ENCODE measurements around the gene PCDH19.

Gene PCDH19

DNA sequence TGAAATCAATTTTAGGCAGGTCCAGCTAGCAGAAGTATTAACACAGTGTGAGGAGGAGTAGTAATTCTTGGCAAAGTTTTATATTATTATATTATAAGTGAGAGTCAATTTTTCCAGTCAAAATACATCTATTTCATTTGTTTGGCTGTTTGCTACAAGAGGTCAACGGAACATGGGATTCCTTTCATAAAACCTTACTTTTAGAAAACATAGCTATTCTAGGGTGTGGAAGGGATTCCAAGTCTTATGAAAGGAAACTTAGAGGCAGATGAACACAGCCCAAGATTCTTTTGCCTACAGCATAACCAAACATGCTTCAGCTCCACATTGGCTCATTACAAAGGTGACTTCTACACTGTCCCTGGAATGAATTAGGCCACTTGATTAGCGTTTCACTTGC is 29.9 kb upstream of the PCDH19 start:
- H3K27ac ChIP-seq, result no peak overlapping the region
- H3K27me3 ChIP-seq (ENCODE audit: control insufficient read depth, insufficient read depth, low read length), result no peaks in the 10 kb centered on the region
- H3K4me3 ChIP-seq (ENCODE audit: low read depth, low read length), result no peak overlapping the region
- no peaks in the 10 kb centered on the region for H3K9me3 ChIP-seq (ENCODE audit: control insufficient read depth, low read length)
- TF ChIP-seq, protein P1, sequence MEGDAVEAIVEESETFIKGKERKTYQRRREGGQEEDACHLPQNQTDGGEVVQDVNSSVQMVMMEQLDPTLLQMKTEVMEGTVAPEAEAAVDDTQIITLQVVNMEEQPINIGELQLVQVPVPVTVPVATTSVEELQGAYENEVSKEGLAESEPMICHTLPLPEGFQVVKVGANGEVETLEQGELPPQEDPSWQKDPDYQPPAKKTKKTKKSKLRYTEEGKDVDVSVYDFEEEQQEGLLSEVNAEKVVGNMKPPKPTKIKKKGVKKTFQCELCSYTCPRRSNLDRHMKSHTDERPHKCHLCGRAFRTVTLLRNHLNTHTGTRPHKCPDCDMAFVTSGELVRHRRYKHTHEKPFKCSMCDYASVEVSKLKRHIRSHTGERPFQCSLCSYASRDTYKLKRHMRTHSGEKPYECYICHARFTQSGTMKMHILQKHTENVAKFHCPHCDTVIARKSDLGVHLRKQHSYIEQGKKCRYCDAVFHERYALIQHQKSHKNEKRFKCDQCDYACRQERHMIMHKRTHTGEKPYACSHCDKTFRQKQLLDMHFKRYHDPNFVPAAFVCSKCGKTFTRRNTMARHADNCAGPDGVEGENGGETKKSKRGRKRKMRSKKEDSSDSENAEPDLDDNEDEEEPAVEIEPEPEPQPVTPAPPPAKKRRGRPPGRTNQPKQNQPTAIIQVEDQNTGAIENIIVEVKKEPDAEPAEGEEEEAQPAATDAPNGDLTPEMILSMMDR (IDR thresholded peaks at IDR 0.05), result no peak
- no peaks in the 10 kb centered on the region for H3K79me2 ChIP-seq
- no peak overlapping the region for H2AFZ ChIP-seq
- H3K4me2 ChIP-seq (ENCODE audit: low read length), result no peak overlapping the region
- no peak overlapping the region for H3K9ac ChIP-seq
- no peaks in the 10 kb centered on the region for H3K36me3 ChIP-seq (ENCODE audit: control insufficient read depth, insufficient read depth, low read length)
- H3K4me1 ChIP-seq, result no peaks in the 10 kb centered on the region

DNA sequence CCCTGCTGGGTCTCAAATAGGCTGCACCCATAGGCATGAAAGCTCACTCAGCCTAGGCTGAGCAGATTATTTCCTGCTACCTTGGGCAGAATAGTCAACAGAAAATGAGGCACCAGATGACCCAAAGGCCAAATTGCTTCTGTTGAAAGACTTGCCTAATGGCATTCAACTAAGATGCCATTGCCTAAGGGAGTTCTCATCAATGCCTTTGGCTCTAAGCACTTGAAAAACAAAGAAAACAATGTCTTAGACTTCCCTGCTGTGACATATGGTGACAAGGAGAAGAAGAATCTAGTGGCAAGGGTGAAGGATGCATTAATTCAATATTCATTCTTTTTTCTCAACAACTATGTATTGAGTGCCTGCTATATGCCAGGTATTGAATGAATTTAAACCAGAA is 25.7 kb upstream of the PCDH19 start:
- no peak overlapping the region for H2AFZ ChIP-seq
- H3K27ac ChIP-seq, result no peak overlapping the region
- no peaks in the 10 kb centered on the region for H3K27me3 ChIP-seq (ENCODE audit: control insufficient read depth, insufficient read depth, low read length)
- TF ChIP-seq, protein P1 (IDR thresholded peaks at IDR 0.05), result no peak
- no peaks in the 10 kb centered on the region for H3K9me3 ChIP-seq (ENCODE audit: control insufficient read depth, low read length)
- no peak overlapping the region for H3K4me3 ChIP-seq (ENCODE audit: low read depth, low read length)
- H3K4me1 ChIP-seq, result no peaks in the 10 kb centered on the region
- no peaks in the 10 kb centered on the region for H3K36me3 ChIP-seq (ENCODE audit: control insufficient read depth, insufficient read depth, low read length)
- no peak overlapping the region for H3K4me2 ChIP-seq (ENCODE audit: low read length)
- no peak overlapping the region for H3K9ac ChIP-seq
- H3K79me2 ChIP-seq, result no peaks in the 10 kb centered on the region

DNA sequence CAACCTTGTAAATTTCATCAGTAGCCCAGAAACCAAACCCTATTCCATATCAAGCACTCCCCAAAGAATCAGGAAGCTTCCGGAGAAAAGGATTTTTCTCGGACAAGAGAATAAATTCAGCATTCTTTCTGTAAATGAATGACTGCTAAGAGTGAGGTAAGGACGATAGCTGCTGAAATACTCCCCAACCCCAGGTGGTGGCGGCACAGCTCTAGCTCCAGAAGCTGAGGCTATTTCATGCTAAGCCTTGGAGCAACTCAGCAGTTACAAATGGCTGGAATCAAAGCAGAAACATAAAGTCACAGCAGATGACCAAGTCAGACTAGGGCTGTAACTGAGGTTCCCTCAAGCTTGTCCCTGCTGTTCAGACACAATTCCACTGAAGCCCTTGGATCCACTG is 13.9 kb upstream of the PCDH19 start:
- no peak overlapping the region for H3K4me3 ChIP-seq (ENCODE audit: low read depth, low read length)

DNA sequence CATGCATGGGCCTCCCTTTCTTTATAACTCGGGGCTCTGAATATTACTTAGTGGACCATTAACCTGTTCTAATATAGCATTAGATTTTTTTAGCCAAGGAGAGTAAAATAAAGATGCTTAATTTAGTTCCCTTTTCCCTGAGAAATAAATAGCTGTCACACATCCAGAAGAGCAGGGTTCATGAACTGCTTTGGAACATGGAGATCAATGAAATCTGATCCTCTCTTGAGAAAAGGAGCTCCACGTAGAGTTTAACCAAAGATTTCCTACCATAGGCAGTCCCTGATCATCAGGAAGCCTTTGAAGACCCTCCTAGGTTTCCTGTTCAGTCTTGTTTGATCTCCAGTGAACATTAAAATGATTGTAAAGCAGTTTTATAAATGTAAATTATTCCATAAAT is 8.5 kb upstream of the PCDH19 start:
- no peak overlapping the region for H3K27ac ChIP-seq
- no peak overlapping the region for H3K4me2 ChIP-seq (ENCODE audit: low read length)
- no peaks in the 10 kb centered on the region for H3K4me1 ChIP-seq
- no peak overlapping the region for H3K9ac ChIP-seq
- H3K36me3 ChIP-seq (ENCODE audit: control insufficient read depth, insufficient read depth, low read length), result no peaks in the 10 kb centered on the region
- no peak overlapping the region for H3K4me3 ChIP-seq (ENCODE audit: low read depth, low read length)
- H3K79me2 ChIP-seq, result no peaks in the 10 kb centered on the region
- H3K27me3 ChIP-seq (ENCODE audit: control insufficient read depth, insufficient read depth, low read length), result no peaks in the 10 kb centered on the region
- peak overlapping the region; percentile 58 for H2AFZ ChIP-seq
- no peaks in the 10 kb centered on the region for H3K9me3 ChIP-seq (ENCODE audit: control insufficient read depth, low read length)
- TF ChIP-seq, protein P1 (IDR thresholded peaks at IDR 0.05), result no peak

More for the DNA sequence above, 13.9 kb upstream of the PCDH19 start:
- Histone ChIP-seq H3K4me1 (no peaks in the 10 kb centered on the region), H2AFZ (no peak overlapping the region), H3K27ac (no peak overlapping the region), H3K9me3 (ENCODE audit: control insufficient read depth, low read length) (no peaks in the 10 kb centered on the region), H3K4me2 (ENCODE audit: low read length) (no peak overlapping the region), H3K9ac (no peak overlapping the region), H3K79me2 (no peaks in the 10 kb centered on the region), H3K36me3 (ENCODE audit: control insufficient read depth, insufficient read depth, low read length) (no peaks in the 10 kb centered on the region), H3K27me3 (ENCODE audit: control insufficient read depth, insufficient read depth, low read length) (no peaks in the 10 kb centered on the region)
- TF ChIP-seq, protein P1 (IDR thresholded peaks at IDR 0.05), result no peak

DNA sequence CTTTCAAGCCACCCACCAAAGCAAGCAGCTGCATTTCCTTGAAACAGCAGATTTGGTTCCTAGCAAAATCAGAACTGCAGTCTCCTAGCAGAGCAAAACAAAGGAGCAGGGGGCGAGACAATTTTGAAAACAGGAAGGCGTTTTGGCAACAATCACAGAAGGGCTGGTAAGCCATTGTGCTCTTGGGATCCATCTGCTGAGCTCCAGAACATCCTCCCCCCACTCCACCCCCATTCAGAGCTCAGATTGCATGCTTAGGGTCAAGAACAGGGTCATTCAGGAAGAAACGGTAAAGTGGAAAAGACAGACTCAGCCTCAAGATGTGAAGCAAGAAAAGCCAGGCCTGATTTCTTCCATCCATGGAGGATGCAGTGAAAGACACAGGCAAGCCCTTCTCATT is 7.6 kb upstream of the PCDH19 start:
- no peaks in the 10 kb centered on the region for H3K79me2 ChIP-seq
- no peaks in the 10 kb centered on the region for H3K9me3 ChIP-seq (ENCODE audit: control insufficient read depth, low read length)
- H3K4me1 ChIP-seq, result no peaks in the 10 kb centered on the region
- H3K4me3 ChIP-seq (ENCODE audit: low read depth, low read length), result no peak overlapping the region
- no peaks in the 10 kb centered on the region for H3K27me3 ChIP-seq (ENCODE audit: control insufficient read depth, insufficient read depth, low read length)
- H3K9ac ChIP-seq, result no peak overlapping the region
- peak overlapping the region; percentile 36 for H3K27ac ChIP-seq
- no peaks in the 10 kb centered on the region for H3K36me3 ChIP-seq (ENCODE audit: control insufficient read depth, insufficient read depth, low read length)
- TF ChIP-seq, protein P1 (IDR thresholded peaks at IDR 0.05), result no peak
- H3K4me2 ChIP-seq (ENCODE audit: low read length), result no peak overlapping the region
- H2AFZ ChIP-seq, result peak overlapping the region; percentile 46
